BJ (cell line): ENCODE measurements around the gene SLC2A5. TPM values are rescaled to one million over a fixed set of nuclear protein-coding genes. Genes with fewer than 3 reads are reported as not detected.

ENCODE experiments used
- CTCF ChIA-PET: fragments of 350-600 bp; formaldehyde crosslinking; extraction: SDS; loops from one replicate; lab custom pipeline; 2021; ENCODE audit warnings: antibody characterized with exemption, inconsistent platforms; lab: Yijun Ruan, JAX
- POLR2A ChIA-PET: fragments of 300-600 bp; sonication (Branson Sonifier 250); formaldehyde crosslinking; extraction: SDS; loops from one replicate; lab custom pipeline; 2021; ENCODE audit warnings: antibody characterized with exemption; lab: Charles Lee
- DNase-seq: peaks from one replicate; pipeline ENCODE4 v3.0.0-alpha.2; 2011; ENCODE audit warnings: low read depth
- H3K27me3 ChIP-seq: 2 replicates; pipeline ENCODE4 v1.6.0; 2011; ENCODE audit warnings: low read length; ENCODE audit not compliant: control insufficient read depth, insufficient read depth
- H3K36me3 ChIP-seq: 2 replicates; pipeline ENCODE4 v1.5.1; 2011; ENCODE audit warnings: low read length; ENCODE audit not compliant: control insufficient read depth, insufficient read depth
- H3K4me3 ChIP-seq: 2 replicates; pipeline ENCODE4 v1.5.1; 2011; ENCODE audit warnings: low read depth, mild to moderate bottlenecking, control low read depth, low read length
- CTCF ChIP-seq: IDR thresholded peaks from 2 replicates; pipeline ENCODE4 v1.5.1; 2011; ENCODE audit warnings: low read depth, mild to moderate bottlenecking, control low read depth, inconsistent platforms, low read length, moderate library complexity; ENCODE audit not compliant: insufficient read depth
- polyA plus RNA-seq: library from polyadenylated mRNA; depleted of rRNA; stranded (reverse); fragments of >200 nt; gene quantifications from 2 replicates; pipeline ENCODE4 v1.2.3, GENCODE V29; 2011

Gene SLC2A5
- polyA plus RNA-seq, 1 experiment: 0.16 TPM

- no peak for DNase-seq
- H3K4me3 ChIP-seq: no peak overlapping the region
- CTCF ChIA-PET: interaction anchor here (0.6 to 2.2 kb wide), 7 partner anchors 12 to 1002 kb away, joined by 3 to 9 read pairs (median 5); partner anchors contain the start of gene SLC2A7
- H3K27me3 ChIP-seq: no peaks in the 10 kb centered on the region
- H3K36me3 ChIP-seq: no peaks in the 10 kb centered on the region
- no peak for TF ChIP-seq CTCF
- POLR2A ChIA-PET: no interaction called here
Observed at GRCh38 chr1:9057851-9058250, 11.6 kb downstream of the SLC2A5 start.

- H3K4me3 ChIP-seq: no peak overlapping the region
- no peak for DNase-seq
- no peaks in the 10 kb centered on the region for H3K36me3 ChIP-seq
- peaks cover 1% of the 10 kb centered on the region; the same call in 1 of the 2 replicates for H3K27me3 ChIP-seq
- TF ChIP-seq CTCF: no peak
- ChIA-PET POLR2A (no interaction called here), CTCF (no interaction called here)
Observed at GRCh38 chr1:9052272-9053049, 17.0 kb downstream of the SLC2A5 start.

GRCh38 chr1:9051379-9051778, 18.1 kb downstream of the SLC2A5 start:
- Histone ChIP-seq H3K36me3 (no peaks in the 10 kb centered on the region), H3K4me3 (no peak overlapping the region), H3K27me3 (peaks cover 1% of the 10 kb centered on the region; the same call in 1 of the 2 replicates)
- CTCF ChIA-PET: no interaction called here
- POLR2A ChIA-PET: no interaction called here
- TF ChIP-seq CTCF: no peak
- DNase-seq: no peak

GRCh38 chr1:9050803-9051202, 18.6 kb downstream of the SLC2A5 start:
- TF ChIP-seq CTCF: no peak
- POLR2A ChIA-PET: no interaction called here
- Histone ChIP-seq H3K27me3 (peaks cover 1% of the 10 kb centered on the region; the same call in 1 of the 2 replicates), H3K4me3 (no peak overlapping the region), H3K36me3 (no peaks in the 10 kb centered on the region)
- no peak for DNase-seq
- CTCF ChIA-PET: interaction anchor here (0.5 to 1.1 kb wide), 2 partner anchors 8 to 93 kb away, joined by 4 read pairs; no protein-coding TSS in a partner anchor

GRCh38 chr1:9048551-9048950, 20.9 kb downstream of the SLC2A5 start:
- Histone ChIP-seq H3K36me3 (no peaks in the 10 kb centered on the region), H3K27me3 (peaks cover 1% of the 10 kb centered on the region; the same call in 1 of the 2 replicates), H3K4me3 (no peak overlapping the region)
- no peak for DNase-seq
- POLR2A ChIA-PET: no interaction called here
- CTCF ChIA-PET: interaction anchor here (0.7 to 1.7 kb wide), 3 partner anchors 17 to 257 kb away, joined by 3 read pairs; no protein-coding TSS in a partner anchor
- TF ChIP-seq CTCF: no peak
